GM21447 (cell line): ENCODE measurements around the gene NDUFV3.
"Not testable (repeated sequence)": the region's sequence is repeated elsewhere in the genome, so short reads cannot be mapped to it uniquely, and the experiment has no call there.

ENCODE experiments used
- ATAC-seq: cut with Tn5 transposase; IDR thresholded peaks from one replicate; pipeline ENCODE4 v1.9.1; 2021; ENCODE audit not compliant: unreplicated experiment

The NDUFV3 gene

GRCh38 chr21:42883921-42884320 is 9.2 kb upstream of the NDUFV3 start:
- no peak for ATAC-seq

GRCh38 chr21:42887326-42887725 is 5.8 kb upstream of the NDUFV3 start:
- ATAC-seq: no peak

DNA sequence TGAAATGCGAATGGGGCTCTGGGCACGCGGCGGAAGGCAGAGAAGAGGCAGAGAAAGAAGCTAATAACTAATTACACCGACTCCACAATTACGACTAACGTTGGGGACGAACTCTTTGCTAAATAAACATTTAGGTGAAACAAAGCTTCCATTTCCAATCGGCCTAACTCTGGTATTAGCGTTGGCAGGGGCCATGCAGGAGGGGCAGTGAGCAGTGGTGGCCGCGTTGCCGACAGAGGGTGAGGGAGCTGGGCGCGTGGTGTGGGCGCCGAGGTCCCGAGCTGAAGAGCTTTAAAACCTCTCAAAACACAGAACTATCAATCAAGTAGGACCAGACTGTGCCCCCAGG is 553 bp upstream of the NDUFV3 start:
- no peak for ATAC-seq

DNA sequence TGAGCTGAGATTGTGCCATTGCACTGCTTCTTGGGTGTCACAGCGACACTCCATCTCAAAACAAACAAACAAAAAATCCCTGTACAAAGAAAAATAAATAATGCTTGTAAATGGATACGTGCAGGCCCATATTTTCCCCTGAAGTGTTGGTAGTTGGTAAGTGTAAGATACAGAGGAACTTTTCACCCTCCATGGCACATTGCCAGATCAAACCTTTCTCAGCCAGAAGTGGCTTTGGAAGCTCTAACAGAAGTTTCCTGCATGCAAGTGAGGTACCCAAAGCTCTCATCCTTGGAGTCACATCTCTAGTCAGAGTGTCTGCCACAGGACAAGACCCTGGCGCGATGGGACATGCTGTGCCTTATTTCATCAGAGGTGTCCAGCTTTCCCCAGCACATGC is 7.3 kb downstream of the NDUFV3 start:
- ATAC-seq: no peak

DNA sequence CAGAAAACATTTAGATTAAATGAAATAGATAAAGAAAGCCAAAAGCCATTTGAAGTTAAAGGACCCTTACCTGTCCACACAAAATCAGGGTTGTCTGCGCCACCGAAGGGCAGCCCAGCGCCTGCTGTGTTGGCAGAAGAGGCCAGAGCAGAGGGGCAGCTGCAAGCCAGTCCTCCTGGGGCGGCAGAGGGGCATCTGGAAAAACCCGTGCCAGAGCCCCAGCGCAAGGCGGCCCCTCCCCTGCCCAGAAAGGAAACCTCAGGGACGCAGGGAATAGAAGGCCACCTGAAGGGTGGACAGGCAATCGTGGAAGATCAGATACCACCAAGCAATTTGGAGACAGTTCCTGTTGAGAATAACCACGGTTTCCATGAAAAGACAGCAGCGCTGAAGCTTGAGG is 10.7 kb downstream of the NDUFV3 start:
- ATAC-seq: no peak

GRCh38 chr21:42905195-42905594 is 12.1 kb downstream of the NDUFV3 start:
- ATAC-seq: no peak

- no peak for ATAC-seq
Measured at GRCh38 chr21:42906233-42906632, 13.1 kb downstream of the NDUFV3 start.

DNA sequence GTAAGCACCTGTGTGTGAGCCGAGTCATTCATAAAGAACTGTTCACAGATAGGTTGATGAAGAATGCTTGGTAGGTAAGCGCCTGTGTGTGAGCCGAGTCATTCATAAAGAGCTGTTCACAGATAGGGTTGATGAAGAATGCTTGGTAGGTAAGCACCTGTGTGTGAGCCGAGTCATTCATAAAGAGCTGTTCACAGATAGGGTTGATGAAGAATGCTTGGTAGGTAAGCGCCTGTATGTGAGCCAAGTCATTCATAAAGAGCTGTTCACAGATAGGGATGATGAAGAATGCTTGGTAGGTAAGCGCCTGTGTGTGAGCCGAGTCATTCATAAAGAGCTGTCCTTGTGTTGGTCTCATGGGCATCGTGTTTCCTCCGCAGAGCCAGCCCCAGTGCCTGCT is 15.4 kb downstream of the NDUFV3 start:
- ATAC-seq: not testable (repeated sequence)

DNA sequence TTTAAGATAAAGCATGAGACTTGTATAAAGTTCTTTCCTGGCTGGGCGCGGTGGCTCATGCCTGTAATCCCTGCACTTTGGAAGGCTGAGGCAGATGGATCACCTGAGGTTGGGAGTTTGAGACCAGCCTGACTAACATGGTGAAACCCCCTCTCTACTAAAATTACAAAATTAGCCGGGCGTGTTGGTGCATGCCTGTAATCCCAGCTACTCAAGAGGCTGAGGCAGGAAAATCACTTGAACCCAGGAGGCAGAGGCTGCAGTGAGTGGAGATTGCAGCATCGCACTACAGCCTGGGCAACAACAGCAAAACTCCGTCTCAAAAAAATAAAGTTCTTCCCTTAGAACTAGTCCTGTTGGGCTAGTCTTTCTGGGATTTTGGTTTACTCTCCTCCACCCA is 18.8 kb downstream of the NDUFV3 start:
- not testable (repeated sequence) for ATAC-seq

DNA sequence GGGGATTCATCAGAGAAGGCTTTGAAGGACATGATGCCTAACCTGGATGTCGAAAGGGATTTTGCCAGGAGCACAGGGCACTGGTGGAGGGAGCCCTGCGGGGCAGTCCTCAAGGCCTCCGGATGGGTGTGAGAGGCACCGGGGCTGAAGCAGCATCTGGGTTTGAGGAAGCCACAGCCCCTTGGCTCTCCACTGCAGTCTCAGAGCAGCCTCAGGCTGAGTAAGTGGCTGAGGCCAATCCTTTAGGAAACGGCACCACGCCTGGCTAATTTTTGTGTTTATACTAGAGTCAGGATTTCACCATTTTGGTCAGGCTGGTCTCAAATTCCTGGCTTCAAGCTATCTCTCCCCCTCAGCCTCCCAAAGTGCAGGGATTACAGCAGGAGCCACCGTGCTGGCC is 20.4 kb downstream of the NDUFV3 start:
- ATAC-seq: no peak

- ATAC-seq: no peak
Measured at GRCh38 chr21:42918291-42918690, 25.2 kb downstream of the NDUFV3 start.

DNA sequence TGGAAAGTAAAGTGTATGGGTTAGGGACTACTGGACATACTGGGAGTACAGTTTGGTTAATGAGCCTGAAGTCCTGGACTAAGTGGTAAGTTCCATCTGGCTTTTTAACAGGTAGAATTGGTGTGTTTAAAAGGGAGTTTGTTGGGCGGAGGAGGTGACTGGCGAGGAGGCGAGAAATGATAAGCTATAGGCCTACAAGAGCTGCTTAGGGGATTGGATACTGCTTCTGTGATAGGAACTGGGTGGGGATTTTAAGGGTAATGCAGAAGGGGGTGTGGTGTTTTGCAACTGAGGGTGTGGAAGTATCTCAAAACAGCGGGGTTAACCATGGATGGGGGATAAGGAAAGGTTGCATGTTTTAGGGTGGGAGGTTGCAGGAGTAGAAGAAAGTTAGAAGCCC is 28.8 kb downstream of the NDUFV3 start:
- ATAC-seq: no peak

DNA sequence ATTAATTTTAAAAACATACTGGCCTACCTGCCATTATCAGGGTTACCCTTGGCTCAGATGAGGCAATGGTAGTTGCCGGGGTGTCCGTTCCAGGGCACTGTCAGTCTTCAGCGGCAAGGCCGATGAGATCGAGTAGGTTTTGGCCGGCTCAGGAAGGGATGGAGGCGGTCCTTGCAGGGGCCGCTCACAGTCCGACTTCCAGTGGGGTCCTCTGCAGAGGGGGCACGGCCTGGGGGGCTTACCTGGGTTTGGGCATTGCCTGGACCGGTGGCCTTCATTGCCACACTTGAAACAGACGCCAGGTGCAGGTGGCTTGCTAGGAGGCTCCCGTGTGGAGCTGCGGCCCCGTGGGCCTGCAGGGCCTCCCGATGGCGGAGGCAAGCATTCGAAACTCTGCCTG is 29.8 kb downstream of the NDUFV3 start:
- no peak for ATAC-seq

- ATAC-seq: peak; percentile 74
Measured at GRCh38 chr21:42923553-42924432, 30.7 kb downstream of the NDUFV3 start.

GRCh38 chr21:42924433-42924751 is 31.3 kb downstream of the NDUFV3 start:
- ATAC-seq: no peak

DNA sequence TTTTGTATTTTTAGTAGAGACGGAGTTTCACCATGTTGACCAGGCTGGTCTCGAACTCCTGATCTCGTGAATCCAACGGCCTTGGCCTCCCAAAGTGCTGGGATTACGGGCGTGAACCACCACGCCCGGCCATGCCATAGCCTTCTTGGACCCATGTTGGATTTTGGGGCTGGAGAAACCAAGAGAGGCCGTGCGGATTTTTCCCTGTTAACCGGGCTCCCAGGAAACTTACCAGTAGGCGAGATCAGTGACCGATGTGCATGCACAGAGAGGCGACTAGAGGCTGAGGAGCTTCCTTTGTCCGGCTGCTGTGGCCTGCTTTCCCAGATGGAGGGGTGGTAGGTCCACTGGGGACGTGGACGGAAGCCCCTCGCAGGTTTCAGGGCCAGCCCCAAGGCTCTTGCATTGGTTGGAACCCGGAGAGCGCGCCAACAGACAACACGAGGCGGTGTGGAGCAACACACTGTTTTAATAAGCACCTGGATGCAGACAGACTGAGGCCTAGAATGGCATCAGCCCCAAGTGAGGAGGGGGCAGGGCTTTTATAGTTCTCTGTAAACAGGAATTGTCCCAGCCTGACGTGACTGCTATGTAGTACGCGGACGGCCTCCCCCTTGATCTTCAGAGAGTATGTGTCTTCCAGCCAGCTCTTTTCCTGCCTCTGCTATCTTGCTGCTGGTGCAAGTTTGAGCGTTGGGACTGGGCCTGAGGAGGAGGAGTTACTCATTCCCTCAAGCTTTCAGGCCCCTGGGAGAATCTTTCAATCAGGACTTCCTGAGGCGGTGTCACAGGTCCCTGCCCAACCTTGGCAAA is 32.2 kb downstream of the NDUFV3 start, which contains the start of gene ERVH48-1:
Gene ERVH48-1 (minus strand): TSS at position 517 of the 813 bp plus-strand sequence. CDS start 6,624 bp downstream, outside the sequence.
- ATAC-seq: no peak

- not testable (repeated sequence) for ATAC-seq
Measured at GRCh38 chr21:42927474-42928200, 34.5 kb downstream of the NDUFV3 start.

DNA sequence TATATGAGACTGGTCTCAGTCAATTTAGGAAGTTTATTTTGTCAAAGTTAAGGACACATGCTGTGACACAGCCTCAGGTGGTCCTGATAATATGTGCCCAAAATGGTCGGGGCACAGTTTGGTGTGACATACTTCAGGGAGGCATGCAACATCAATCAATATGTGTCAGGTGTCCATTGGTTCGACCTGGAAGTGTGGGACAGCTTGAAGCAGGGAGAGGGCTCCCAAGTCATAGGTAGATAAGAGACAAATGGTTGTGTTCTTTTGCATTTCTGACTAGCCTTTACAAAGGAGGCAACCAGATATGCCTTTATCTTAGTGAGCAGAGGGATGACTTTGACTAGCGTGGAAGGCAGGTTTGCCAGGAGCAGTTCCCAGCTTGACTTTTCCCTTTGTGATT is 36.9 kb downstream of the NDUFV3 start:
- ATAC-seq: no peak

- ATAC-seq: no peak
Measured at GRCh38 chr21:42931560-42932235, 38.6 kb downstream of the NDUFV3 start.

DNA sequence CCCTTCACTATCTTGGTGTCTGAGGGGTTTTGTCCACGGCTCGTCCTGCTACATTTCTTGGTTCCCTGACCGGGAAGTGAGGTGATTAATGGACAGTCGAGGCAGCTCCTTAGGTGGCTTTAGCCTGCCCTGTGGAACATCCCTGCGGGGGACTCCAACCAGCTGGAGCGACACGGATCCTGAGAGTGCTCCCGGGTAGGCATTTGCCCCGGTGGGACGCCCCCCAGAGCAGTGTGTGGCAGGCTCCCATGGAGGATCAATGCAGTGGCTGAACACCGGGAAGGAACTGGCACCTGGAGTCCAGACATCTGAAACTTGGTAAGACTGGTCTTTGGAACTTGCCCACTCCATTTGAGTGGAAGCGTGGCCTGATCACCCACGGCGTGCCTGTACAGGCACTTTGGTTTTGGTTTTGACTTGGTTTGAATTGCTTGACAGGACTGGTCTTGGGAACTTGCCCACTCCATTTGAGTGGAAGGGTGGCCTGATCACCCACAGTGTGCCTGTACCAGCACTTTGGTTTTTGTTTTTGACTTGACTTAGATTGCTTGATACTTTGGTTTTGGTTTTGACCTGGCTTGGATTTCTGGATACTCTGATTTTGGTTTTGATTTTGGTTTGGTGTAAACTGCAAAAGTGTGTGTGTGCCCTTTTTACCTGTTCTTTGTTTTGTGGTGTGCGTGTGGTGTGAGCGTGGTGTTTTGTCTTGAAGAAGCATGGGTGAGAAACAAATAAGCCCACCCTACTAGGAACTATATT is 39.4 kb downstream of the NDUFV3 start:
- ATAC-seq: not testable (repeated sequence)
